HEK293 (cell line): ENCODE results near the gene SH2B3.

Experiments used
- CTCF ChIA-PET: fragments of 350-600 bp; formaldehyde crosslinking; extraction: SDS; loops from one replicate; lab custom pipeline; 2021; ENCODE audit warnings: antibody characterized with exemption; lab: Yijun Ruan, JAX
- POLR2A ChIA-PET: fragments of 300-600 bp; formaldehyde crosslinking; extraction: SDS; loops from one replicate; lab custom pipeline; 2020; ENCODE audit warnings: antibody characterized with exemption, inconsistent platforms; lab: Yijun Ruan, JAX
- H3K27ac ChIP-seq: fragments of 200-500 bp; sonication (Bioruptor generic); 2 replicates; pipeline ENCODE4 v1.5.1; 2014; ENCODE audit warnings: low read depth, low read length, control low read depth, inconsistent platforms; ENCODE audit errors: extremely low read depth
- H3K36me3 ChIP-seq, 2 experiments: fragments of 200-500 bp in 1 of 2; sonication (Bioruptor generic) in 1 of 2; 1 replicate in 1 of 2; 2 replicates in 1 of 2; pipeline ENCODE4 v1.5.1; 2014 to 2017; ENCODE audit warnings: inconsistent platforms in 2 of 2, low read length in 2 of 2; ENCODE audit not compliant: control insufficient read depth in 2 of 2, insufficient read depth in 1 of 2
- H3K4me1 ChIP-seq: fragments of 200-500 bp; sonication (Bioruptor generic); 2 replicates; pipeline ENCODE4 v1.5.1; 2014; ENCODE audit warnings: mild to moderate bottlenecking, low read length, inconsistent platforms; ENCODE audit not compliant: control insufficient read depth, insufficient read depth
- H3K4me3 ChIP-seq: 2 replicates; pipeline ENCODE4 v1.5.1; 2011; ENCODE audit warnings: low read depth, mild to moderate bottlenecking, control low read depth, low read length, moderate library complexity
- H3K9me3 ChIP-seq: fragments of 200-500 bp; sonication (Bioruptor generic); 2 replicates; pipeline ENCODE4 v1.5.1; 2014; ENCODE audit warnings: low read depth, low read length, inconsistent platforms; ENCODE audit not compliant: control insufficient read depth, insufficient read depth
- BCL11A ChIP-seq: fragments of 450-650 bp; formaldehyde crosslinking; IDR thresholded peaks from 2 replicates; pipeline ENCODE4 v1.5.1; 2016; ENCODE audit warnings: low read depth, missing biosample characterization, missing genetic modification characterization
- EGR2 ChIP-seq: fragments of 450-650 bp; formaldehyde crosslinking; IDR thresholded peaks from 2 replicates; pipeline ENCODE4 v1.5.1; 2016; ENCODE audit warnings: low read depth, missing biosample characterization, missing genetic modification characterization
- MZF1 ChIP-seq: fragments of 450-650 bp; formaldehyde crosslinking; IDR thresholded peaks from 2 replicates; pipeline ENCODE4 v1.5.1; 2017; ENCODE audit warnings: missing biosample characterization, missing genetic modification characterization, borderline replicate concordance
- PRDM10 ChIP-seq: fragments of 450-650 bp; formaldehyde crosslinking; IDR thresholded peaks from 2 replicates; pipeline ENCODE4 v1.5.1; 2016; ENCODE audit warnings: missing biosample characterization, missing genetic modification characterization
- SETDB1 ChIP-seq: IDR thresholded peaks from one replicate; pipeline ENCODE4 v1.6.1; 2017; ENCODE audit warnings: mild to moderate bottlenecking, low read length, moderate library complexity, mixed read lengths; ENCODE audit not compliant: insufficient read length
- ZFHX2 ChIP-seq: fragments of 450-650 bp; formaldehyde crosslinking; conservative IDR thresholded peaks from 2 replicates; pipeline ENCODE4 v1.5.1; 2016; ENCODE audit warnings: missing biosample characterization, missing genetic modification characterization
- ZFP37 ChIP-seq: fragments of 450-650 bp; formaldehyde crosslinking; IDR thresholded peaks from 2 replicates; pipeline ENCODE4 v1.5.1; 2016; ENCODE audit warnings: missing biosample characterization, missing genetic modification characterization
- ZNF10 ChIP-seq: fragments of 450-650 bp; formaldehyde crosslinking; IDR thresholded peaks from 2 replicates; pipeline ENCODE4 v1.5.1; 2017; ENCODE audit warnings: missing biosample characterization, missing genetic modification characterization
- ZNF146 ChIP-seq: fragments of 450-650 bp; formaldehyde crosslinking; IDR thresholded peaks from 2 replicates; pipeline ENCODE4 v1.5.1; 2016; ENCODE audit warnings: missing biosample characterization, missing genetic modification characterization
- ZNF221 ChIP-seq: fragments of 450-650 bp; formaldehyde crosslinking; IDR thresholded peaks from 2 replicates; pipeline ENCODE4 v1.5.1; 2017; ENCODE audit warnings: missing biosample characterization, missing genetic modification characterization, borderline replicate concordance
- ZNF24 ChIP-seq: fragments of 450-650 bp; formaldehyde crosslinking; IDR thresholded peaks from 2 replicates; pipeline ENCODE4 v1.5.1; 2016; ENCODE audit warnings: missing biosample characterization, missing genetic modification characterization
- ZNF26 ChIP-seq: fragments of 450-650 bp; formaldehyde crosslinking; IDR thresholded peaks from 2 replicates; pipeline ENCODE4 v1.5.1; 2016; ENCODE audit warnings: missing biosample characterization, missing genetic modification characterization
- ZNF311 ChIP-seq: fragments of 450-650 bp; formaldehyde crosslinking; IDR thresholded peaks from 2 replicates; pipeline ENCODE4 v1.5.1; 2017; ENCODE audit warnings: missing biosample characterization, missing genetic modification characterization, borderline replicate concordance
- ZNF488 ChIP-seq: fragments of 450-650 bp; formaldehyde crosslinking; IDR thresholded peaks from 2 replicates; pipeline ENCODE4 v1.5.1; 2016; ENCODE audit warnings: missing biosample characterization, missing genetic modification characterization
- ZNF513 ChIP-seq: fragments of 450-650 bp; IDR thresholded peaks from 2 replicates; pipeline ENCODE4 v1.5.1; 2018; ENCODE audit warnings: missing biosample characterization, missing genetic modification characterization
- ZNF521 ChIP-seq: fragments of 450-650 bp; formaldehyde crosslinking; IDR thresholded peaks from 2 replicates; pipeline ENCODE4 v1.5.1; 2017; ENCODE audit warnings: missing biosample characterization, mild to moderate bottlenecking, missing genetic modification characterization
- ZNF560 ChIP-seq: fragments of 450-650 bp; formaldehyde crosslinking; IDR thresholded peaks from 2 replicates; pipeline ENCODE4 v1.5.1; 2017; ENCODE audit warnings: missing biosample characterization, missing genetic modification characterization, borderline replicate concordance
- ZNF610 ChIP-seq: fragments of 450-650 bp; formaldehyde crosslinking; IDR thresholded peaks from 2 replicates; pipeline ENCODE4 v1.5.1; 2016; ENCODE audit warnings: missing biosample characterization, missing genetic modification characterization, borderline replicate concordance
- ZNF677 ChIP-seq: fragments of 450-650 bp; IDR thresholded peaks from 2 replicates; pipeline ENCODE4 v1.5.0; 2018; ENCODE audit warnings: missing biosample characterization, mild to moderate bottlenecking, missing genetic modification characterization, moderate library complexity
- ZNF747 ChIP-seq: fragments of 450-650 bp; formaldehyde crosslinking; IDR thresholded peaks from 2 replicates; pipeline ENCODE4 v1.5.1; 2016; ENCODE audit warnings: missing biosample characterization, missing genetic modification characterization
- ZNF792 ChIP-seq: fragments of 450-650 bp; formaldehyde crosslinking; IDR thresholded peaks from 2 replicates; pipeline ENCODE4 v1.5.1; 2016; ENCODE audit warnings: missing biosample characterization, missing genetic modification characterization

The SH2B3 gene

GRCh38 chr12:111428081-111428727 lies 22.5 kb downstream of the SH2B3 start (continued):
- no peak for TF ChIP-seq ZNF26 (tag by site-specific recombination)
- no peak for TF ChIP-seq SETDB1
- TF ChIP-seq ZFP37: no peak
- no peak for TF ChIP-seq ZNF610 (tag by site-specific recombination)
- TF ChIP-seq ZNF560 (tag by site-specific recombination): no peak
- no peak for TF ChIP-seq ZNF311
- no peak for TF ChIP-seq MZF1
- TF ChIP-seq ZNF677 (tag by site-specific recombination): no peak
- no peak for TF ChIP-seq ZNF10 (tag by site-specific recombination)
- TF ChIP-seq ZNF24 (tag by site-specific recombination): no peak
- TF ChIP-seq ZNF792 (tag by site-specific recombination): no peak

- no peak overlapping the region for H3K4me3 ChIP-seq
- no peak overlapping the region for H3K27ac ChIP-seq
- TF ChIP-seq ZFHX2 (tag by site-specific recombination): 0 out of 2 replicates have a peak, but pooled peaks have one; percentile 19
- TF ChIP-seq ZNF513 (tag by site-specific recombination): peak; percentile 84
- no peak for TF ChIP-seq PRDM10 (tag by site-specific recombination)
- no peak for TF ChIP-seq ZNF488 (tag by site-specific recombination)
- no peak for TF ChIP-seq ZNF521 (tag by site-specific recombination)
- TF ChIP-seq ZNF747: no peak
- no peak for TF ChIP-seq BCL11A (tag by site-specific recombination)
- TF ChIP-seq ZNF221: no peak
- no peak for TF ChIP-seq ZNF146 (tag by site-specific recombination)
- peak; percentile 66; the same call in 1 of the 2 replicates for TF ChIP-seq EGR2 (tag by site-specific recombination)
- H3K9me3 ChIP-seq: no peaks in the 10 kb centered on the region
- POLR2A ChIA-PET: interaction anchor here (1.6 kb wide), 1 partner anchor 14 kb away, joined by 3 read pairs; no protein-coding TSS in a partner anchor
- CTCF ChIA-PET: no interaction called here
- no peaks in the 10 kb centered on the region for H3K4me1 ChIP-seq
- H3K36me3 ChIP-seq: no peaks in the 10 kb centered on the region
Observed at GRCh38 chr12:111428728-111429175, 23.0 kb downstream of the SH2B3 start.
